Adrenal gland (tissue), 12 donors: ENCODE measurements around the gene G6PC2. TPM values are rescaled to one million over a fixed set of nuclear protein-coding genes. Genes with fewer than 3 reads are reported as not detected.
A peak's percentile ranks its signal among the peaks of the same experiment; 100 is the strongest.
"Not testable (repeated sequence)": the region's sequence is repeated elsewhere in the genome, so short reads cannot be mapped to it uniquely, and the experiment has no call there.

Experiments
- DNase-seq, 7 donors: peaks; one replicate each; pipeline ENCODE4 v3.0.0-alpha.2; 2019 to 2020
- H3K27ac ChIP-seq, 5 donors: fragments of 200-600 bp; sonication (generic) in 4 of 5; 1 replicate in 3 of 5; 2 replicates in 2 of 5; pipeline versions ENCODE4 v1.5.1 to v1.8.0; 2016 to 2020; ENCODE audit warnings: mild to moderate bottlenecking in 1 of 5
- H3K27me3 ChIP-seq: fragments of 200-600 bp; 2 replicates; pipeline ENCODE4 v1.8.0; 2021
- H3K36me3 ChIP-seq, 2 donors: fragments of 200-600 bp; replicated peaks in 1 of 2; 1 replicate in 1 of 2; 2 replicates in 1 of 2; pipeline versions ENCODE4 v1.5.1 to v1.8.0; 2018 to 2022
- H3K4me1 ChIP-seq, 2 donors: fragments of 200-600 bp; replicated peaks in 1 of 2; 1 replicate in 1 of 2; 2 replicates in 1 of 2; pipeline versions ENCODE4 v1.5.1 to v1.8.0; 2018 to 2021
- H3K4me3 ChIP-seq, 4 donors: fragments of 200-600 bp; sonication (generic) in 3 of 4; one replicate each; pipeline ENCODE4 v1.5.1; 2016 to 2018
- H3K9me3 ChIP-seq, 3 donors: fragments of 200-600 bp; sonication (generic) in 1 of 3; replicated peaks in 1 of 3; 1 replicate in 2 of 3; 2 replicates in 1 of 3; pipeline versions ENCODE4 v1.5.1 to v1.8.0; 2016 to 2021
- CTCF ChIP-seq, 6 experiments: fragments of 450-650 bp in 4 of 6; fragments of 200-600 bp in 2 of 6; sonication (generic) in 1 of 6; IDR thresholded peaks; 1 replicate in 5 of 6; 2 replicates in 1 of 6; pipeline versions ENCODE4 v1.5.1 to v1.8.0; 2016 to 2021; ENCODE audit warnings: antibody characterized with exemption in 6 of 6, mild to moderate bottlenecking in 2 of 6, moderate library complexity in 1 of 6
- POLR2A ChIP-seq, 2 donors: fragments of 450-650 bp; IDR thresholded peaks; one replicate each; pipeline ENCODE4 v1.6.1; 2017; ENCODE audit warnings: antibody characterized with exemption in 2 of 2, mild to moderate bottlenecking in 2 of 2, moderate library complexity in 1 of 2
- WGBS, 4 donors: extraction: QIAGEN DNeasy Blood & Tissue Kit in 2 of 4; methylation state at CpG; one replicate each; pipeline versions ENCODE4 v1.1.5 to v1.1.7; 2013 to 2017; 5-methylcytosine and 5-hydroxymethylcytosine counted together
- intact Hi-C, 2 donors: fragments of 100-400 bp; cut with DNase I; formaldehyde crosslinking; loops; one replicate each; pipeline versions ENCODE4 v1.14.1 to v1.15.0; 2022 to 2023
- polyA plus RNA-seq, 3 donors: library from polyadenylated mRNA; stranded (reverse); fragments of 200-250 nt in 2 of 3; fragments of 350-450 nt in 1 of 3; fragmentation: Illumina TruSeq in 1 of 3; extraction: RNeasy Lipid Tissue Mini Kit (QIAGEN cat#74804) in 1 of 3; gene quantifications; one replicate each; pipeline ENCODE4 v1.2.3, GENCODE V29; 2013 to 2014
- total RNA-seq, 9 donors: library from RNA; depleted of rRNA in 4 of 9; stranded (reverse); fragments of >200 nt in 4 of 9; fragments of 120-200 nt in 1 of 9; fragmentation: NEBNext Ultra II Directional in 1 of 9; extraction: Animal tissue kit (Norgen Biotek cat#: 25700) in 1 of 9; gene quantifications; one replicate each; pipeline versions ENCODE4 v1.1.0 to v1.2.4, GENCODE V29; 2013 to 2023
- donor health status: healthy with polysubstance abuse.
- donor health status: Bipolar disorder and iron deficiency.
- donor health status: DM: yes; HTN: yes; CAD: no.
- donor health status: DM: no; HTN: no; CAD: no.
- donor health status: DM: no; HTN: no; CAD: no.
- donor health status: DM: yes; HTN: yes; CAD: no.

The G6PC2 gene
- total and polyA plus RNA-seq, 12 donors, result 0.06 to 0.17 TPM; not detected in 10

- H3K9me3 ChIP-seq, result no peaks in the 10 kb centered on the region
- DNase-seq, result no peak
- no peaks in the 10 kb centered on the region for H3K4me1 ChIP-seq
- H3K27me3 ChIP-seq, result no peaks in the 10 kb centered on the region
- intact Hi-C loops, result no loop called here
- no peak overlapping the region for H3K4me3 ChIP-seq
- no peaks in the 10 kb centered on the region for H3K36me3 ChIP-seq
- H3K27ac ChIP-seq, result no peak overlapping the region
- 90 to 96% (median 93%) methylated on average over 6 of the region's 6 CpGs for WGBS, 4 donors
- TF ChIP-seq POLR2A (IDR thresholded peaks at IDR 0.05) (no peak), CTCF (IDR thresholded peaks at IDR 0.05) (no peak)
Measured at GRCh38 chr2:168874368-168875054, 26.6 kb upstream of the G6PC2 start.

GRCh38 chr2:168882163-168882562, 18.9 kb upstream of the G6PC2 start:
- intact Hi-C loops, H3K9me3 ChIP-seq, H3K27ac ChIP-seq, DNase-seq, H3K27me3 ChIP-seq, H3K4me1 ChIP-seq, H3K4me3 ChIP-seq, H3K36me3 ChIP-seq: not testable (repeated sequence)
- 97 to 98% (median 98%) methylated on average over 12 of the region's 12 CpGs for WGBS, 4 donors

GRCh38 chr2:168884975-168885374, 16.1 kb upstream of the G6PC2 start:
- TF ChIP-seq CTCF (IDR thresholded peaks at IDR 0.05) (no peak), POLR2A (IDR thresholded peaks at IDR 0.05) (no peak)
- WGBS, 4 donors, result 91 to 100% (median 99%) methylated on average over 1 of the region's 1 CpG
- intact Hi-C loops, result no loop called here

GRCh38 chr2:168889635-168890005, 11.5 kb upstream of the G6PC2 start:
- H3K4me3 ChIP-seq, result peak overlapping the region in 1 of 4 donors; percentile 44
- no peak for DNase-seq
- no peaks in the 10 kb centered on the region for H3K9me3 ChIP-seq
- 37 to 52% (median 41%) methylated on average over 3 of the region's 3 CpGs for WGBS, 4 donors
- H3K27me3 ChIP-seq, result no peaks in the 10 kb centered on the region
- H3K36me3 ChIP-seq, result no peaks in the 10 kb centered on the region
- intact Hi-C loops, result no loop called here
- no peak overlapping the region for H3K27ac ChIP-seq
- no peak for TF ChIP-seq POLR2A (IDR thresholded peaks at IDR 0.05)
- H3K4me1 ChIP-seq, result peaks cover 0 to 6% of the 10 kb centered on the region in 2 donors

More at GRCh38 chr2:168884975-168885374, 16.1 kb upstream of the G6PC2 start:
- no peak for DNase-seq
- no peak overlapping the region for H3K4me3 ChIP-seq
- no peaks in the 10 kb centered on the region for H3K36me3 ChIP-seq
- H3K9me3 ChIP-seq, result no peaks in the 10 kb centered on the region
- H3K4me1 ChIP-seq, result peaks cover 0 to 4% of the 10 kb centered on the region in 2 donors
- H3K27me3 ChIP-seq, result no peaks in the 10 kb centered on the region
- no peak overlapping the region for H3K27ac ChIP-seq

- no peak for TF ChIP-seq POLR2A (IDR thresholded peaks at IDR 0.05)
- peak in 2 of 6 experiments; percentile 39 to 46 for TF ChIP-seq CTCF (IDR thresholded peaks at IDR 0.05)
- no peak within 1 kb of the TSS for H3K27ac ChIP-seq
- H3K4me3 ChIP-seq, result peak within 1 kb of the TSS in 2 of 4 donors; percentile 44 to 48
- peaks cover 0 to 6% of the 10 kb centered on the region in 2 donors for H3K4me1 ChIP-seq
- no peaks in the 10 kb centered on the region for H3K36me3 ChIP-seq
- H3K27me3 ChIP-seq, result no peaks in the 10 kb centered on the region
- intact Hi-C loops, result no loop called here
- H3K9me3 ChIP-seq, result no peaks in the 10 kb centered on the region
- peak; percentile 87 to 94 (median 91) for DNase-seq
- 1% methylated on average over 28 to 38 of the region's 38 CpGs for WGBS, 4 donors
Measured at GRCh38 chr2:168890006-168890782, 10.9 kb upstream of the G6PC2 start, which contains the start of gene SPC25. Gene SPC25 (minus strand): TSS chr2:168890430. CDS start chr2:168889519, 911 bp downstream.
